Stimulated activated CD8-positive, alpha-beta memory T cell treated with anti-CD3 and anti-CD28 coated beads, Interleukin-4, amount 100 ng/mL, for 4 hours (primary cell): ENCODE results near the gene MTHFD1L.

Source experiments
- DNase-seq, 2 donors: peaks; one replicate each; pipeline ENCODE4 v3.0.0-alpha.2; 2020; ENCODE audit warnings: low read depth in 2 of 2, low spot score in 1 of 2

Gene MTHFD1L

DNA sequence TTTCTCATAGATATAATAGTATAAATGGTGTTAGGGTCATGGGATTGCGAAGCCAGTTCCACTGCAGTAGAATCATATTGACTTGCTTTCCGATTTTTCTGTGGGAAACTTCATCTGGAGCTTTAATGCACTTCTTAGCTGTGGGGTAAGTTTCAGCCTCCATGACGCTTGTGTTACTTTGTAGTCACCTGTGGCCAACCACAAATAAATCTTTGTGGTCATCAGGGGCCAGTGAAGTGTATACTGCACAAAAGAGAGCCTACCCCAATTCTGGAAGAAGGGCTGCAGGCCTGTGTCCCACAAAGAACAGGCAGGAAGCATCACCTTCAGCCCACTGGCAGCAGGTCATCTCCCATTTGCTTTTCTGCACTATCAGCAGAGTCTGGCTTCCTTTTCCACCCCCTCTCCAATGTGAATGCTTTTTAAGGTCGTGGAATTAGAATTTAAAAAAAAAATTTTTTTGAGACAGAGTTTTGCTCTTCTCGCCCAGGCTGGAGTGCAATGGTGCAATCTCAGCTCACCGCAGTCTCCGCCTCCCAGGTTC is 32.0 kb downstream of the MTHFD1L start:
- no peak for DNase-seq

DNA sequence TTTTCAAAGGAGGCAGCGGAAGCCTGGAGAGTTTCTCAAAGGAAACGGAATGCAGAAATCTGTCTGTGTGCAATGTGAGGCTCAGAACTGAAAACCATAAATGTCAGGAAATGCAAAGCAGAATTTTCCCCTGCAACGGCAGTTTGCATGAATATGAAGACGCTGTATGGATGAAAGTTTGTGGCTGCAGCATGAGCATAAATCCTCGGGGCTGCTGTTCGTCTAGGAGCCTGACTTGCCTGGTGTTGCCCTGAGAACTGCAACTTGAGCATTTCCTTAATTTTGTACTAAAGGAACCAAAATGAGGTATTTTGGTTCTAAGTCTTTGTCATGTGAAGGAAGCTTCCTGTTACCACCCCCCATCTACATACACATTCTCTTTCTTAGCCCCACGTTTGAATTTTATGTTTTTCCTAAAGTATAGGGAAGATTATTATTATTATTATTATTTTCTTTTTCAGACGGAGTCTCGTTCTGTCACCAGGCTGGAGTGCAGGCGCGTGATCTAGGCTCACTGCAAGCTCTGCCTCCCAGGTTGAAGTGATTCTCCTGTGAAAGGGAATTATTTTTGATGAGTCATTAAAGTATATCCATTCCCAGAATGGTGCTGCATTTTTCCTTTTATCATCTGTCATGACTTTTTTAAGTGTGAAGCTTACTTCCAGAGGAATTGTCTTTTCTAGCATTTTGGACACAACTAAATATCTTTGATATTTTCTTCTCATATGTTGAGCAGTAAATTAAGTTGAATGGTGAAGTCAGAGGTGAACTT is 33.1 kb downstream of the MTHFD1L start:
- DNase-seq, result no peak

DNA sequence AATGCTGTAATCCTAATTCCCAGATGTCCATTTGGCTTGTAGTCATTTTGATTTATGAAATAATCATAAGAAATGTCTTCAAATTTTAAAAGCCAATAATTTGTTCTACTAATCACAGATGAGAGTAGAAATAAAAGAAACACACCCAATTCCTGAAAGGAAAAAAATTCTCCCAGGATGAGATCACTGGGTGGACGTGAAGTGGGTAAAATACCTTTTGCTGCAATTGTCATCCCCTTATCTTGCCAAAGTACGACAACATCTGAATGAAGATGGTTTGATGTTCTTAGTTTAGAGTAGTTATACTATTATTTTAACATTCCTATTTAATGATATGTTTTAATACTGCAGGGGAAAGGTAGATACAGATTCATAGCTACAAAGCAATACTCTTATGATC is 33.7 kb downstream of the MTHFD1L start:
- DNase-seq, result no peak

DNA sequence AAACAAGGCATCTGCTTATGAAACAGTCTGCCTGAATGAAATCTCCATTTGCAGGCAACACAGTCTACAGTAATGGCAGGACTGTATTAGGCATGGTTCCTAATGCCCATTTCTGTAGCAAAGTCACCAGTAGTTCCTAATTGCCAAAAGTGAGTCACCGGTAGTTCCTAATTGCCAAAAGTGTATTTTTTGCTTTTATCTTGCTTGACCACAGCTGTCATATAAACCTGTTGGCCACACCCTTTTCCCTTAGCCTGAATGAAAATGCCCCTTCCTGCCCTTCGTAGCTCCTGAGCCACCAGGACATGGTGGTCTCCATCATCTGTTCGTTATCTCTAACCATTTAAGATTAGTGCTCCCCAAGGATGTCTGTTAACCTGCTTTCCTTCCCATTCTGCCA is 34.5 kb downstream of the MTHFD1L start:
- DNase-seq, result no peak

DNA sequence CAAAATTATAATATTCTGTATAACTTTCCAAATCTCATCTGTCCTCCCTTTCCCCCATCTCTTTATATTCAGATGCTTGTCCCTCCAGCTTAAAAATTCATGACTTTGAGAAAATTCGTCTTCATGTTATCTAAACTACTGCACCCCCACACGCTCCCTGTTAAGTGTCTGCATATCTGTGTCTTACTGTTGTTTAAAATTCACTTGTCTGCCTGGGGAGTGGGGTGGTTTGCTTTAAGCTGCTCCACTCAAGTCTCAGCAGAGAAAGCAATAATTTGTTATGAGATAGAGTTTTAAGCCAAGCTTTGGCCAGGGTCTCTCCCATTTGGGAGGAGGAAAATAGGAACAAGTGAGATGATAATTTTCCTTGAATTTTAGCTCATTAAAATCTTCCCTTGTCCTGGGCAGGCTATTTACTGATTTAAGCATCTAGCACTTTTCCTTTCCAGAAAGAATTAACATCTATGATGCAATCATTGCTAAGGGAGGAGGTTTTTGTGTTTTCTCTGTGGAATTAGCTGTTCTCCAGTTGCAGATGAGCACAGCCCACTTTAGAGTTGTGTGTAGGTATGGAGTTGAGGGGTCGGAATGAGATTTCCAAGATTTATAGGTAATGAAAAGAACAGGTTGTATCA is 36.8 kb downstream of the MTHFD1L start:
- no peak for DNase-seq

DNA sequence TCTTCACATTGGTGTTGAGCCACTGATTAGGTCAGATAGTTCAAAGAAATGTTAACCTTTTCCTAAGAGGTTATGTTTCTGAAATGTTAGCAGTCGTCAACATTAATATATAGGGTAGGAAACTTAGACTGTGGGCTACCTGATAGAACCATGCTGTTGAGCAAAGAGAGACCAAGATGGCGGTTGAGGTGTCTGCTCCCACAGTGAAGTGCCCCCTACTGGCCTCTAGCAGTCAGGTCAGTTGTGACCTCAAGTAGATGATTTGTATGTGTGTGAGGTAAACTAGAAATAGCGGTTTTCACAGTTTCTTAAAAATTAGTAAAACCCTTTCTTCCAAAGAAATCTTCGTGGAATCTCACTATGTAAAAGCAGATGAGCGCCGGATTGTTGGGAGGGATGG is 40.3 kb downstream of the MTHFD1L start:
- DNase-seq, result no peak

DNA sequence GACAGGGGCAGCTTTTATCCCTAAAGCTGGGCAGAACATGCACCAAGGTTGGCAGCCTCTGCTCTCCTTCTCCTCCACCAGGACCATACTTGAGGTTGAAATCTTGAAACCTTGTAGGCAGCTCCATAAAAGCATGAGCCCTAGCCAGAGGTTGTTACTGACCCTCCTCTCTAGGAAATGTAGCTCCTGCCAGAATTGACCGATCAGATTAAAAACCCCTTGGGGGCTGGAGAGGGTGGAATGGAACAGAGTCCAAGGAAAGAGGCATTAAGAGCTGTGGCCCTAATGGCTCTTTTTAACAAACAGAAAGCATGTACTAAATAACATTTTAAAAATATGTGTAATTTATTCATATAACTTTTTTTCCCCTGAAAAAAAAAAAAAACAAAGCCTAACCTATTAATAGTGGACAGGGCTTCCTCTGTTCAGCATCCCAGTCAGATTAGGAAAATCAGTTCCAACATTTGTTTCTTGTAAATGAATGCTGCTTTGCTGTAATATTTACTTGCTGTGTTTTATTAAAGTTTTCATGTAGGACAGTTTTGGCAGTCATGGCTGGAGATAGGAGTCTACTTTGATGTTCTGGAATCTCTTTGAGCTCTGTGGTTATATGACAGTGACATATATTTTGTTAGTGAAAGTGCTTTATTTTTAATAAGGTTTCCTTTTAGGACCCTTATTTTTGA is 41.3 kb downstream of the MTHFD1L start:
- DNase-seq, result no peak

DNA sequence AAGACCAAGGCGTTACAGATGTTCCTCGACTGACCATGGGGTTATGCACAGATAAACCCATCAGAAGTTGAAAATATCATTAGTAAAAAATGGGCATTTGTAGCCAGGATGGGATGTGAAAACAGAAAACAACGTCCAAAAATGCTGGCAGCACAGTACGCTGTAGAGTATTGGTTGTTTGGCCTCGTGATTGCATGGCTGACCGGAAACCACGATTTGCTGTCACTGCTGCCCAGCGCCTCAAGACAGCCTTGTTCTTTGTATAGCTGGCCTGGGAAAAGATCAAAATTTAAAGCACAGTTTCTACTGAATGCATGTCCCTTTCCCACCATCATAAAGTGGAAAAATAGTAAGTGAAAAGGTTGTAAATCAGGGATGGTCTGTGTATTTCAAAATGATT is 41.9 kb downstream of the MTHFD1L start:
- DNase-seq, result no peak

DNA sequence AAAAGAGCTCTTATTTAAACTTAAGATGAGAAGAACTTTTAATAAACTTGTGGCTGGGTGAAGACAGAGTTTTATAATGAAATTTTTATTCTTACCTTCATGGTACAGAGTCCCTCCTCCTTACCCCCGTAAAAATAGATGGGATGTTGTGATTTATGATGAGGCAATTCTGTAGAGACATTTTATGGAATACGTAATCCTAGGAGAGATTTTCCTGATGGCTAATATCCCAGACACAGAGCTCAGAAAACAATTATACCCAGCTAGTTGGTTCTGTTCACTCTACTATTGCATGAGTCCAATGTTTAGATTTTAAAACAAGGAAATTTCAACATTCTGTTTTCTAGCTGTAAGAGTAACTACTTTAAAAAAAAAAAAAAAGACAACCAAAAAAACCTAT is 43.4 kb downstream of the MTHFD1L start:
- DNase-seq, result no peak

DNA sequence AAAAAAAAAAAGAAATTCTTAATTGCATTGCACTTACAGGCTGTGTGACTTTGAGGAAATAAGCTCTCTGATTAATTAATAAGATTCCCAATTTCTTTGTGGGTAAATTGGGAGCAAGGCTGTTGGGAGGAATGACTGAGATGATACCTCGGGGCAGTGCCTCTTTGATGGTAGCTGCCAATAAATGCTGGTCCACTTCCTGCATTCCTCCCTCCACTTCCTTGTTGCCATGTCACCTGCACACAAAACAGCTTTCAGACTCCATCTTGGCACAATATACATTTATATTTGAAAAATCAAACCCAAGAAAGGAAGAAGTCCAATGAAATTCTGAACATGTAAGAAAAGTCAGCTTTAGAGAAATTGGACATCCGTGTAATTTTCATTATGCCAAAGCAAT is 45.1 kb downstream of the MTHFD1L start:
- no peak for DNase-seq

DNA sequence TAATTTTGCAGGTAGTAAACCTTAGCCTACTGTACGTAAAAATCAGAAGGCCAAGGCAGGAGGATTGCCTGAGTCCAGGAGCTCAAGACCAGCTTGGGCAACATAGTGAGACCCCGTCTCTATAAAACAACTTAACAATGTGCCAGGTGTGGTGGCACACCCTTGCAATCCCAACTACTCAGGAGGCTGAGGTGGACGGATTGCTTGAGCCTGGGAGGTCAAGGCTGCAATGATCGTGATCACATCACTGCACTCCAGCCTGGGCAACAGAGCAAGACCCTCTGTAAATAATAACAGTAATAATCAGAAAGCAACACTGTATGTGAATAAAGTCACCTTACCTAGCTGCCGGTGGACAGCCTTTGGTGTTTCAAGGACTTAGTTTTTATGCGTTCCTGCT is 48.9 kb downstream of the MTHFD1L start:
- DNase-seq, result no peak

DNA sequence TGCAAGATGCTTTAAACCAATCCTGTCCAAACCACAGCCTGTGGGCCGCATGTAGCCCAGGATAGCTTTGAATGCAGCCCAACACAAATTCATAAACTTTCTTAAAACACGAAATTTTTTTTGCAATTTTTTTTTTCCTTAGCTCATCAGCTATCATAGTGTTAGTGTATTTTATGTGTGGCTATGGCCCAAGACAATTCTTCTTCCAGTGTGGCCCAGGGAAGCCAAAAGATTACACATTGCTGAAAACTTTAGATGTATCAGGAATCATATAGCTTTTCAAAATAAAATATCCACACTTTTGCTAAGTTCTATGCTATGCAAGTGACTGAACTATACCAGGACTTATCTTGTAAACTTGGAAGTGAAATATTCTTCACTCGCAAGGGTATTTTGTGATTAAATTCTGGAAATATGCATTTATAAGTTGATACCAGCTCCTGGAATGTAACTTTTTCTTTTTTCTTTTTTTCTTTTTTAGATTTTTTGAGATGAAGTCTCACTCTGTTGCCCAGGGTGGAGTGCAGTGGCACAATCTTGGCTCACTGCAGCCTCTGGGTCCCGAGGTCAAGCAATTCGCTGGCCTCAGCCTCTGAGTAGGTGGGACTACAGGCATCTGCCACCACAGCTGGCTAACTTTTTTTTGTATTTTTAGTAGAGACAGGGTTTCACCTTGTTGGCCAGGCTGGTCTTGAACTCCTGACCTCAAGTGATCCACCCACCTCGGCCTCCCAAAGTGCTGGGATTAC is 49.8 kb downstream of the MTHFD1L start:
- no peak for DNase-seq

DNA sequence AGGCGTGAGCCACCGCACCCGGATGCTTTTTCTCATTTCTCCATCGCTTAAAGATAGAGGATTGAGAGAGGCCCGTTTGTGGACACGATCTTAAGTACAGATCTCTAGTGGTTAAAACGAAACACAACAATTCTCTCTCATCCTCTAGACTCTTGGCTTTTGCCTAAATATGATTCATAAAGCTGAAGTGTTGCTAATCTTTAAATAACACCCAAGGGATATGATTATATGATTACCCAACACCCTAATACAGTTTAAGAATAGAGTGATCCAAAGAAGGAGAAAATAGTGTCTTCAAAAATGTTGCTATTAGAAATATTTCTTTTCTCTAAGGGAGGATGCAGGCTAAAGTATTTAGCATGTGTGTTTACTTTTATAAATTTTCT is 50.4 kb downstream of the MTHFD1L start:
- no peak for DNase-seq

DNA sequence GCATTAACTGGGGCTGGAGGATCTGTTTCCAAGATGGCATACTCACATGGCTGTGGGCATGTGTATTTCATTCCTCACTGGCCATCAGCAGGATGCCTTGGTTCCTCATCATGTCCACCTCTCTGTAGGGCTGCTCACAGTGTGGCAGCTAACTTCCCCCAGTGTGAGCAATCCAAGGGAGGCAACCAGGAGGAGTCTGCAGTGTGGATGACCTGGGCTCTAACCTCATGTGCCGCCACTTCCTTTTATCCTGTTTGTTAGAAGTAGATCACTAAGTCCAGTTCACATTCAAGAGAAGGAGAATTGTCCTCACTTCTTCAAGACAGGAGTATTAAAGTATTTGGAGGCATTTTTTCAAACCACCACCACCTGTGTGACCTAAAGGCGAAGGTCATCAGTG is 54.4 kb downstream of the MTHFD1L start:
- no peak for DNase-seq

DNA sequence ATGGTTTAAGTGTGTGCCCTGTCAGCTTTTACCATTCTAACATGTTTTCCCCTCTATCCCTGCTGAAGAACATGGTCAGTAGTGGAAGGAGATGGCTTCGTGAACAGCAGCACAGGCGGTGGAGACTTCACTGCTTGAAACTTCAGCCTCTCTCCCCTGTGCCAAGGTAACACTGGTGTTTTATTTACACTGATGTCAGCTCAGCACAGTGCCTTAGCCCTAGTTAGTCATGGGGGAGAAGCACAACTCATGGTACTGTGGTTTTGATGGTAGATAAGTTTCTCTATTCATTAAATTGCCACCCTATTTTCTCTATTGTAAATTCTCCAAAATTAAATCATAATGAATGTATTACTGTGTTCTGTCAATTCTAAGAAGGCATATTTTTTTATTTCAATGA is 56.6 kb downstream of the MTHFD1L start:
- DNase-seq, result no peak

DNA sequence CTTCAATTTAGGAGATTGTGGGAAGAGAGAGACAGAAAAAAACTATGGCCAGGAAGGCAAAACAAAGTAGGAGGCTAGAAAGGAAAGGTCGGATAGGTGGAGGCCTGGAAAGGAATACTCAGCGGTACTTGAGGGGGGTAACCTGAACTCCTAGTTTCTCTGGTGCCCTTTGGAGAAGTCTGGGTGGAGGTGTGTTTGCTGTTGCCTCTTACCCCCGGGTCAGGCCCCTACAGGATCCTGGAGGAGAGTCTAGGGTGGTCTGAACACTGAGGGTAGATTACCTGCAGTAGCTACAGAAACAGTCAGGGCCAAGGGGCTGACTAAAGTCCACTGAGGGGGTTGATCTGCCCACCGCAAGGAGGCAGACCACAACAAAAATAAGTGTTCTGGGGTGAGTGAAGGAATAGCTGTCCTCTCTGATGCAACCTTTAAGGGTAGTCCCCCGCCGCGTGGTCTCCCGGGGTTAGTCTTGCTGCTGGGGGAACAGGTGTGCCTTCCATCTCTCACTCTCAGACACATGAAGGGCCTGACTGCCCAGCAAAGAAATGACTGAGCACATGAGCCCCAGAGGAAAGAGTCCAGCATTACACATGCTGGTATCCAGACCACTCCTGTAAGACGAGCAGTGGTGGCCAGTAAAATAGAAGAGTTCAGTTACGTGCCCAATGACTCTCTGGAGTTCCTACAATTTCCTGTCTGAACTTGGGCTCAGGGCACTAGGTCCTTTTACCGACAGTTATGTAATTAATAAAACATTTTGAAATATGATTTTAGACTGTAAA is 59.5 kb downstream of the MTHFD1L start:
- no peak for DNase-seq

DNA sequence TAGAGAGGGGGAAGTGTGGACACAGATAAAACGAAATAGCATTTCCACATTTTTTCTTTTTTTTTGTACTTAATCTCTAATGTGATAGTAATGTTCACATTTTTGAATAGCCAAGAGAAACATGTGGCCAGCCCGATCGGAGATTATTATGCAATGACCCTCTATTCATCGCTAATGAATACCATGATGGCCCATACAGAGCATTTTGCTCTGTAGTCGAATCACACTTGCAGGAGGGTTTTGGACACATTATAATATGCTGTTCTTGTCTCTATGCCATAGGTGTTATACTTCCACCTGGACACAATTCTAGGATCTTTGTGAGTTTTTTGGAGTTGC is 60.1 kb downstream of the MTHFD1L start:
- DNase-seq, result no peak

DNA sequence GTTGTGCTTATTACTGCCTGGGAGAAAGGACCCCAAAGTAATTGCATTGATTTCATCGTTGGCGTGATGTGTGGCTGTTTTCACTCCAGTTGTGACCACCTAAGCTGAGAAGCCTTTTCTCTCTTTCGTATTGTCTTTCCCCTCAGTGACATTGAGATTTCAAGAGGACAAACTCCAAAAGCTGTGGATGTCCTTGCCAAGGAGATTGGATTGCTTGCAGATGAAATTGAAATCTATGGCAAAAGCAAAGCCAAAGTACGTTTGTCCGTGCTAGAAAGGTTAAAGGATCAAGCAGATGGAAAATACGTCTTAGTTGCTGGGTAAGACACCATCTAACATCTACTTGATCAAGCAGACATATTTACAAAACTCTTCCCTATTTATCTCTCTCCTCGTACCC is 60.5 kb downstream of the MTHFD1L start:
- DNase-seq, result no peak

DNA sequence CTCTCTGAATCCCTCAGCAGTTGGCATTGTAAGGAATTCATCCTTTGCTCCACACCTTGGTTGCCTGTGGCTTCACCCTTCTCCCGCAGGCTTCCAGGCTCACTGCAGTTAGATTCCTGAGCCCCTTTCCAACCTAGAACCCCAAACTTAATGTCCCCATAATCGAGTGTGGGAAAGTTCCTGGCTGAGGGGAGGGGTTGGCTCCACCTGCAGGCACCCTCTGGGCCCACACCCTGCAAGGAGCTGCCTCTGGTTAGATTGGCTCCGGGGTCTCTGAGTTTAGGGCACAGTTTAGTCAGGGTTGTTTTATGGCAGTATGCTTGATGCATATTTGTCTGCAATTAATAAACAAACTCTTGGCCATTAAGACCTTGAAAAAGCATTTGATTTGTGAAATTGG is 63.4 kb downstream of the MTHFD1L start:
- DNase-seq, result no peak

DNA sequence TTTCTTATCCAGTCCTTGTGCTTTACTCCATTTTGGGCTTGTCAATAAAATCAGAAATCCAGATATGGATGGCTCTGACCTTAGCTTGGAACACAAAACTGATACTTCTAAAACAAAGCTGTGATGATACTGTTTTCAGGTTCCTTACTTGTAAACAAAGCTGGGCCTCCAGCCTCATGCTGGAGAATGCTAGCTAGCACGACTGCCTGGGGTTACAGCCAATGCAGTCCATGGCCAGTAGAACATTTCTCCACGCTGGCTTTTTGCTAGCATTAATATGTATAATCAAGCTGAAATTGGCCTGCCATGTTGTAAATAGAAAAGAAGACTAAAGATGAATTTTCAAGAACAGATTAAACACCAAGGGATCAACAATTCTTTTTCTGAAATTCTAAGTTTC is 63.9 kb downstream of the MTHFD1L start:
- DNase-seq, result no peak

DNA sequence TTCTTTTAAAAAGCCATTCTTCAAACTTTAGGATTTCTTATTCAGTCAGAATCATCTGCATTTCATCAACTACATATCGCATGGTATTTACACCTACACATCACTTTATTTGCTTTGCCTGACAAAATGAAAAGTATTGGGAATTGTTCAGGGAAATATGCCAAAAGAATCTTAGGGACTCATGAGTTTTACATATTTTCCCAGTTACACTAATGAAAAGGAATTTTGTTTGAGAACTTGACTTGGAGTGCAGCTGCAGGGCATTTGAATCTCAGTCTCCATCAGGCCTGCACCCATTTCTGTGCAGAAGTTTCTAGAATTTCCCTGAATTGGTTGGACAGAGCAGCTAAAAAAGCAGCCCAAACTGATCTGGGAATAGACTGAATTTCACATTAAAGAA is 65.3 kb downstream of the MTHFD1L start:
- no peak for DNase-seq
